PFSK-1 (cell line): ENCODE results near the gene LDLRAD4.

Experiments
- POLR2AphosphoS5 ChIP-seq: IDR thresholded peaks from 2 replicates; pipeline ENCODE4 v1.6.1; 2012; ENCODE audit warnings: low read depth, mild to moderate bottlenecking, control low read depth, low read length, moderate library complexity
- SIN3A ChIP-seq: IDR thresholded peaks from 2 replicates; pipeline ENCODE4 v1.6.1; 2012; ENCODE audit warnings: mild to moderate bottlenecking, low read length, moderate library complexity, borderline replicate concordance; ENCODE audit not compliant: insufficient read depth
- TAF1 ChIP-seq: IDR thresholded peaks from 2 replicates; pipeline ENCODE4 v1.6.1; 2012; ENCODE audit warnings: low read length, control low read depth, borderline replicate concordance; ENCODE audit not compliant: insufficient read depth
- TF ChIP-seq, protein P1 (sequence below), 2 experiments: IDR thresholded peaks; 2 replicates each; pipeline versions ENCODE4 v1.6.1 to v1.8.0; 2011 to 2012; ENCODE audit warnings: low read depth in 2 of 2, low read length in 2 of 2, control low read depth in 1 of 2, inconsistent platforms in 1 of 2, mild to moderate bottlenecking in 1 of 2, moderate library complexity in 1 of 2; ENCODE audit not compliant: insufficient read depth in 1 of 2

DNA sequence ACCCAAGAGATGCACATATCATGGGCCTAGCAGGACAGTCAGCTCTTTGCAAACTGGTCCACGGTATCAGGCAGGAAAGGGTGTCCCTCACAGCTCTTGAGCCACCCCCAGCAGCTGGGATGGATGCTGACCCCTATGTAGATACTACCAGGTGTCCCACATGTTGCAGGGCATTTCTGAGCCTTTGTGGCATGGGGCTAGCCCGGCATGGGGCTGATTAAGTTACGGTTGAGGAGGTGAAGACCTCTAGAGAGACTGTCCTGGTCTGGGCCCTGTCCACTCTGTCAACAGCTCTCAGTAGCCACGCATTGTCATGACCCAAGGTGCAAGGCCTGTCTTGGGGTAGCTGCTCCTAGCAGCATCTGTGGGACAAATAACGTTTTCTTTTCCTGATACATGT lies 6.7 kb downstream of the LDLRAD4 start:
- TF ChIP-seq, protein P1, sequence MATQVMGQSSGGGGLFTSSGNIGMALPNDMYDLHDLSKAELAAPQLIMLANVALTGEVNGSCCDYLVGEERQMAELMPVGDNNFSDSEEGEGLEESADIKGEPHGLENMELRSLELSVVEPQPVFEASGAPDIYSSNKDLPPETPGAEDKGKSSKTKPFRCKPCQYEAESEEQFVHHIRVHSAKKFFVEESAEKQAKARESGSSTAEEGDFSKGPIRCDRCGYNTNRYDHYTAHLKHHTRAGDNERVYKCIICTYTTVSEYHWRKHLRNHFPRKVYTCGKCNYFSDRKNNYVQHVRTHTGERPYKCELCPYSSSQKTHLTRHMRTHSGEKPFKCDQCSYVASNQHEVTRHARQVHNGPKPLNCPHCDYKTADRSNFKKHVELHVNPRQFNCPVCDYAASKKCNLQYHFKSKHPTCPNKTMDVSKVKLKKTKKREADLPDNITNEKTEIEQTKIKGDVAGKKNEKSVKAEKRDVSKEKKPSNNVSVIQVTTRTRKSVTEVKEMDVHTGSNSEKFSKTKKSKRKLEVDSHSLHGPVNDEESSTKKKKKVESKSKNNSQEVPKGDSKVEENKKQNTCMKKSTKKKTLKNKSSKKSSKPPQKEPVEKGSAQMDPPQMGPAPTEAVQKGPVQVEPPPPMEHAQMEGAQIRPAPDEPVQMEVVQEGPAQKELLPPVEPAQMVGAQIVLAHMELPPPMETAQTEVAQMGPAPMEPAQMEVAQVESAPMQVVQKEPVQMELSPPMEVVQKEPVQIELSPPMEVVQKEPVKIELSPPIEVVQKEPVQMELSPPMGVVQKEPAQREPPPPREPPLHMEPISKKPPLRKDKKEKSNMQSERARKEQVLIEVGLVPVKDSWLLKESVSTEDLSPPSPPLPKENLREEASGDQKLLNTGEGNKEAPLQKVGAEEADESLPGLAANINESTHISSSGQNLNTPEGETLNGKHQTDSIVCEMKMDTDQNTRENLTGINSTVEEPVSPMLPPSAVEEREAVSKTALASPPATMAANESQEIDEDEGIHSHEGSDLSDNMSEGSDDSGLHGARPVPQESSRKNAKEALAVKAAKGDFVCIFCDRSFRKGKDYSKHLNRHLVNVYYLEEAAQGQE (IDR thresholded peaks at IDR 0.05; ENCODE audit: insufficient read depth in 1 of 2, low read depth in 2 of 2, low read length in 2 of 2), result no peak
- TF ChIP-seq POLR2AphosphoS5, result no peak
- no peak for TF ChIP-seq SIN3A
- TF ChIP-seq TAF1, result no peak
